Kidney (tissue), 14 donors: ENCODE data around the gene FAM110C. TPM values are rescaled to one million over a fixed set of nuclear protein-coding genes. Genes with fewer than 3 reads are reported as not detected.
"Not testable (repeated sequence)": the region's sequence is repeated elsewhere in the genome, so short reads cannot be mapped to it uniquely, and the experiment has no call there.

Experiments used
- DNase-seq, 5 donors: peaks; one replicate each; pipeline ENCODE4 v3.0.0-alpha.2; 2013 to 2020
- FAIRE-seq: peaks from 2 replicates; lab custom pipeline; 2012; peaks lifted over from hg19 to GRCh38; lab: Jason Lieb, UNC
- H3K27ac ChIP-seq, 2 donors: one replicate each; pipeline ENCODE4 v1.7.0; 2013; ENCODE audit warnings: low read depth in 2 of 2, low read length in 2 of 2, inconsistent platforms in 1 of 2
- H3K27me3 ChIP-seq: one replicate; pipeline ENCODE4 v1.7.1; 2013; ENCODE audit warnings: low read length, inconsistent platforms; ENCODE audit not compliant: control insufficient read depth, insufficient read depth
- H3K36me3 ChIP-seq, 3 donors: one replicate each; pipeline versions ENCODE4 v1.7.0 to v1.7.1; 2013; ENCODE audit warnings: low read length in 3 of 3, control low read depth in 1 of 3, inconsistent platforms in 1 of 3; ENCODE audit not compliant: insufficient read depth in 3 of 3, control insufficient read depth in 2 of 3
- H3K4me1 ChIP-seq, 3 donors: one replicate each; pipeline versions ENCODE4 v1.7.0 to v1.7.1; 2013; ENCODE audit warnings: low read length in 3 of 3, inconsistent platforms in 1 of 3, low read depth in 1 of 3; ENCODE audit not compliant: control insufficient read depth in 2 of 3, insufficient read depth in 2 of 3
- H3K4me3 ChIP-seq, 3 donors: one replicate each; pipeline versions ENCODE4 v1.7.0 to v1.8.1; 2013; ENCODE audit warnings: low read length in 3 of 3, control low read depth in 1 of 3, inconsistent platforms in 1 of 3
- H3K9ac ChIP-seq, 3 donors: one replicate each; pipeline versions ENCODE4 v1.7.0 to v1.7.1; 2013; ENCODE audit warnings: low read length in 3 of 3, control low read depth in 1 of 3, inconsistent platforms in 1 of 3
- H3K9me3 ChIP-seq, 3 donors: one replicate each; pipeline versions ENCODE4 v1.7.0 to v1.7.1; 2013; ENCODE audit warnings: low read length in 3 of 3, control low read depth in 1 of 3, inconsistent platforms in 1 of 3; ENCODE audit not compliant: control insufficient read depth in 2 of 3, insufficient read depth in 1 of 3
- CTCF ChIP-seq: IDR thresholded peaks from 3 replicates; pipeline ENCODE4 v1.5.1; 2012; ENCODE audit warnings: mild to moderate bottlenecking, moderate library complexity, borderline replicate concordance; ENCODE audit not compliant: insufficient read depth; ENCODE audit errors: extremely low read depth
- intact Hi-C: fragments of 100-400 bp; cut with DNase I; formaldehyde crosslinking; loops from one replicate; pipeline ENCODE4 v1.11.1; 2022
- polyA plus RNA-seq: library from polyadenylated mRNA; stranded (reverse); fragments of 350-450 nt; fragmentation: Illumina TruSeq; extraction: RNeasy Lipid Tissue Mini Kit (QIAGEN cat#74804); gene quantifications from one replicate; pipeline ENCODE4 v1.2.3, GENCODE V29; 2014; ENCODE audit warnings: low read depth, low replicate concordance; ENCODE audit not compliant: insufficient read depth
- total RNA-seq: library from RNA; stranded (reverse); fragmentation: NEBNext Ultra II Directional; extraction: Animal tissue kit (Norgen Biotek cat#: 25700); gene quantifications from one replicate; pipeline ENCODE4 v1.2.1, GENCODE V29; 2021
- donor health status: control.
- donor health status: control.
- donor health status: control.
- donor health status: control.
- donor health status: control.
- donor health status: DM: yes; HTN: yes; CAD: no.
- donor health status: Normal renal cell carcinoma (clear cell type).

FAM110C gene
- total and polyA plus RNA-seq, 2 donors from 2014 or later: 8.3 to 48.7 TPM

GRCh38 chr2:80378-80777 lies 34.1 kb upstream of the FAM110C start:
- Histone ChIP-seq H3K36me3 (no peaks in the 10 kb centered on the region), H3K27me3 (no peaks in the 10 kb centered on the region), H3K9ac (no peak overlapping the region), H3K4me1 (no peaks in the 10 kb centered on the region), H3K9me3 (no peaks in the 10 kb centered on the region), H3K4me3 (no peak overlapping the region), H3K27ac (no peak overlapping the region)
- DNase-seq: no peak
- FAIRE-seq: no peak
- no peak for TF ChIP-seq CTCF
- intact Hi-C loops: no loop called here

- Histone ChIP-seq H3K36me3 (no peaks in the 10 kb centered on the region), H3K4me3 (no peak overlapping the region), H3K27ac (no peak overlapping the region), H3K9me3 (no peaks in the 10 kb centered on the region), H3K9ac (no peak overlapping the region), H3K4me1 (peaks cover 0 to 4% (median 0%) of the 10 kb centered on the region in 3 donors), H3K27me3 (no peaks in the 10 kb centered on the region)
- FAIRE-seq: no peak
- no peak for TF ChIP-seq CTCF
- no peak for DNase-seq
- intact Hi-C loops: no loop called here
Measured at GRCh38 chr2:71309-72035, 25.2 kb upstream of the FAM110C start.

- intact Hi-C loops: no loop called here
- FAIRE-seq: peak; percentile 35
- H3K27ac ChIP-seq: peak overlapping the region; percentile 56 to 81
Measured at GRCh38 chr2:69366-70344, 23.4 kb upstream of the FAM110C start.

GRCh38 chr2:68637-69036 lies 22.3 kb upstream of the FAM110C start:
- intact Hi-C loops, H3K27ac ChIP-seq: not testable (repeated sequence)

More at GRCh38 chr2:69366-70344, 23.4 kb upstream of the FAM110C start:
- H3K27me3 ChIP-seq: no peaks in the 10 kb centered on the region
- peak overlapping the region in 2 of 3 donors; percentile 4 to 37 for H3K4me3 ChIP-seq
- peaks cover 0 to 4% (median 0%) of the 10 kb centered on the region in 3 donors for H3K4me1 ChIP-seq
- no peak for TF ChIP-seq CTCF
- no peaks in the 10 kb centered on the region for H3K36me3 ChIP-seq
- peak in 4 of 5 donors; percentile 19 to 82 (median 61) for DNase-seq
- H3K9ac ChIP-seq: peak overlapping the region in 1 of 3 donors; percentile 17
- no peaks in the 10 kb centered on the region for H3K9me3 ChIP-seq

More at GRCh38 chr2:68637-69036, 22.3 kb upstream of the FAM110C start:
- H3K4me3 ChIP-seq, H3K27me3 ChIP-seq, DNase-seq, H3K9ac ChIP-seq, H3K36me3 ChIP-seq, FAIRE-seq, H3K4me1 ChIP-seq, H3K9me3 ChIP-seq: not testable (repeated sequence)
